OCI-LY1 (cell line): ENCODE results near the gene PTPRN2.

Source experiments
- CTCF ChIP-seq: fragments of 200-600 bp; sonication (generic), shearing (Covaris generic); IDR thresholded peaks from 2 replicates; pipeline ENCODE4 v1.5.1; 2017; ENCODE audit warnings: mild to moderate bottlenecking, antibody characterized with exemption, low read length, moderate library complexity, mixed read lengths
- EZH2 ChIP-seq: fragments of 200-600 bp; sonication (generic), shearing (Covaris generic); IDR thresholded peaks from 2 replicates; pipeline ENCODE4 v1.8.0; 2017; ENCODE audit warnings: borderline replicate concordance, mixed run types, mild to moderate bottlenecking, antibody characterized with exemption, low read length, moderate library complexity, mixed read lengths

- TF ChIP-seq CTCF (no peak), EZH2 (no peak)
Observed at GRCh38 chr7:158358926-158359645, 228.5 kb downstream of the PTPRN2 start.
